Hepatocyte (in vitro differentiated cells): ENCODE measurements around the gene KATNB1.

Experiments used
- EZH2 ChIP-seq: fragments of 200-600 bp; sonication (generic); IDR thresholded peaks from 2 replicates; pipeline ENCODE4 v1.6.1; 2016; ENCODE audit warnings: antibody characterized with exemption, mild to moderate bottlenecking, borderline replicate concordance
- TF ChIP-seq, protein P1 (sequence below): fragments of 200-600 bp; sonication (generic); IDR thresholded peaks from 2 replicates; pipeline ENCODE4 v1.5.1; 2016; ENCODE audit warnings: antibody characterized with exemption, mild to moderate bottlenecking; ENCODE audit not compliant: poor library complexity

DNA sequence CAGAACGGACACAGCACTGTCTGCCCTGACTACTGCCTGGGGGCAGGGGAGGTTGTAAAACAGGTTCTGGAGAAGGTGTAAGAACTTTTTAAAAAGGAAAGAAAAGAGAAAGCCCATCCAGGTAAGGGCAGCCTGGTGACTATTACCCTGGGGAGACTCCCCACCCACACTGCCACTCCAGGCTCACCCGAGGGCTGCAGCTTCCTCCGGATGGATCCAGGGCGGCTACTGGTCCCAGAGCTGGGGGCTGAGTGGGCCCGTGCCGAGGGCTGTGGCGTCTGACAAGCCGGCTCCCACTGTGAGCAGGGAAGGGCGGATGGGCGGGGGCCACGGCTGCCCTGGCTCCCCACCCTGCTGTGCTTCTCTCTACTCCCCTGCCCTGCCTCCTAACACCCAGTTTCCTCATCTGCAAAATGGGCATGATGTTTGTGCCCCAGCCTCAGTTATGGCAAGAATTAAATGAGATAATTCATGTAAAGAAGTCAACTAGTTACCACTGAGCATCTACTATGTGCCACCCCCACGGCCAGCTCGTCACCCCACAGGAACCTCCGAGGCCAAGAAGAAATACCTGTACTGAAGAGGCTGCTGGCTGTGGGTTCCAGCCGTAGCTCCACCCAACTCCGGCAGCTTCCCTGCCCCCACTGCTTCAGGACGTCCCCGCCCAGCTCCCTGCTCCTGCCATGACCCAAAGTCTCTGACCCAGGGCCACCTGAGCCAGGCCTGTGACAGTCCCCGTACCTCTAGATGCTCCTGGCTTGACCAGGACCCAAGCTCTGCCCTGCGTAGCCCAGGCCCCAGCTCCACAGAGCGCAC, 24.2 kb downstream of the KATNB1 start:
- TF ChIP-seq, protein P1, sequence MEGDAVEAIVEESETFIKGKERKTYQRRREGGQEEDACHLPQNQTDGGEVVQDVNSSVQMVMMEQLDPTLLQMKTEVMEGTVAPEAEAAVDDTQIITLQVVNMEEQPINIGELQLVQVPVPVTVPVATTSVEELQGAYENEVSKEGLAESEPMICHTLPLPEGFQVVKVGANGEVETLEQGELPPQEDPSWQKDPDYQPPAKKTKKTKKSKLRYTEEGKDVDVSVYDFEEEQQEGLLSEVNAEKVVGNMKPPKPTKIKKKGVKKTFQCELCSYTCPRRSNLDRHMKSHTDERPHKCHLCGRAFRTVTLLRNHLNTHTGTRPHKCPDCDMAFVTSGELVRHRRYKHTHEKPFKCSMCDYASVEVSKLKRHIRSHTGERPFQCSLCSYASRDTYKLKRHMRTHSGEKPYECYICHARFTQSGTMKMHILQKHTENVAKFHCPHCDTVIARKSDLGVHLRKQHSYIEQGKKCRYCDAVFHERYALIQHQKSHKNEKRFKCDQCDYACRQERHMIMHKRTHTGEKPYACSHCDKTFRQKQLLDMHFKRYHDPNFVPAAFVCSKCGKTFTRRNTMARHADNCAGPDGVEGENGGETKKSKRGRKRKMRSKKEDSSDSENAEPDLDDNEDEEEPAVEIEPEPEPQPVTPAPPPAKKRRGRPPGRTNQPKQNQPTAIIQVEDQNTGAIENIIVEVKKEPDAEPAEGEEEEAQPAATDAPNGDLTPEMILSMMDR = no peak
- TF ChIP-seq EZH2 = no peak
